Prostate gland (tissue), 2 donors: Measurements from ENCODE around the gene MEIS2. TPM values are rescaled to one million over a fixed set of nuclear protein-coding genes. Genes with fewer than 3 reads are reported as not detected.

ENCODE experiments used
- DNase-seq: peaks from one replicate; pipeline ENCODE4 v3.0.0-alpha.2; 2019; ENCODE audit warnings: low spot score
- H3K27ac ChIP-seq, 2 donors: fragments of 200-600 bp; sonication (generic); 2 replicates each; pipeline ENCODE4 v1.5.1; 2017 to 2019
- H3K27me3 ChIP-seq: fragments of 200-600 bp; sonication (generic); replicated peaks from 2 replicates; pipeline ENCODE4 v1.5.1; 2019; ENCODE audit not compliant: insufficient read depth
- H3K36me3 ChIP-seq, 2 donors: fragments of 200-600 bp; sonication (generic); 1 replicate in 1 of 2; 2 replicates in 1 of 2; pipeline versions ENCODE4 v1.5.1 to v1.8.1; 2017 to 2019
- H3K4me1 ChIP-seq: fragments of 200-600 bp; sonication (generic); replicated peaks from 2 replicates; pipeline ENCODE4 v1.5.1; 2019
- H3K4me3 ChIP-seq, 2 donors: fragments of 200-600 bp; sonication (generic); 2 replicates each; pipeline ENCODE4 v1.5.1; 2017 to 2019
- H3K9me3 ChIP-seq: fragments of 200-600 bp; sonication (generic); 2 replicates; pipeline ENCODE4 v1.5.1; 2017
- POLR2A ChIP-seq: fragments of 450-650 bp; IDR thresholded peaks from one replicate; pipeline ENCODE4 v1.6.1; 2016; ENCODE audit warnings: antibody characterized with exemption, mild to moderate bottlenecking
- POLR2AphosphoS5 ChIP-seq: sonication (generic); formaldehyde crosslinking; IDR thresholded peaks from one replicate; pipeline ENCODE4 v1.6.1; 2017; ENCODE audit warnings: antibody characterized with exemption
- WGBS: methylation state at CpG from one replicate; pipeline ENCODE4 v1.1.5; 2018; 5-methylcytosine and 5-hydroxymethylcytosine counted together
- intact Hi-C: fragments of 100-400 bp; cut with DNase I; formaldehyde crosslinking; loops from one replicate; pipeline ENCODE4 v1.14.2; 2022
- total RNA-seq, 2 donors: library from RNA; depleted of rRNA; stranded (reverse); fragments of >200 nt; gene quantifications; one replicate each; pipeline ENCODE4 v1.1.0, GENCODE V29; 2016
- TF ChIP-seq, protein P1 (sequence below), 4 experiments: fragments of 200-600 bp in 2 of 4; fragments of 450-650 bp in 2 of 4; sonication (generic) in 2 of 4; IDR thresholded peaks; 1 replicate in 3 of 4; 2 replicates in 1 of 4; pipeline ENCODE4 v1.5.1; 2016 to 2019; ENCODE audit warnings: antibody characterized with exemption in 4 of 4, mild to moderate bottlenecking in 2 of 4, moderate library complexity in 2 of 4

The MEIS2 gene
- total RNA-seq, 2 donors from 2014 or later = 53.4 to 73.2 TPM

- Histone ChIP-seq H3K4me1 (no peaks in the 10 kb centered on the region), H3K27me3 (no peaks in the 10 kb centered on the region), H3K27ac (no peak overlapping the region), H3K9me3 (no peaks in the 10 kb centered on the region), H3K4me3 (no peak overlapping the region), H3K36me3 (no peaks in the 10 kb centered on the region)
- DNase-seq = no peak
- intact Hi-C loops = no loop called here
- TF ChIP-seq POLR2AphosphoS5 (no peak), POLR2A (no peak)
- TF ChIP-seq, protein P1, sequence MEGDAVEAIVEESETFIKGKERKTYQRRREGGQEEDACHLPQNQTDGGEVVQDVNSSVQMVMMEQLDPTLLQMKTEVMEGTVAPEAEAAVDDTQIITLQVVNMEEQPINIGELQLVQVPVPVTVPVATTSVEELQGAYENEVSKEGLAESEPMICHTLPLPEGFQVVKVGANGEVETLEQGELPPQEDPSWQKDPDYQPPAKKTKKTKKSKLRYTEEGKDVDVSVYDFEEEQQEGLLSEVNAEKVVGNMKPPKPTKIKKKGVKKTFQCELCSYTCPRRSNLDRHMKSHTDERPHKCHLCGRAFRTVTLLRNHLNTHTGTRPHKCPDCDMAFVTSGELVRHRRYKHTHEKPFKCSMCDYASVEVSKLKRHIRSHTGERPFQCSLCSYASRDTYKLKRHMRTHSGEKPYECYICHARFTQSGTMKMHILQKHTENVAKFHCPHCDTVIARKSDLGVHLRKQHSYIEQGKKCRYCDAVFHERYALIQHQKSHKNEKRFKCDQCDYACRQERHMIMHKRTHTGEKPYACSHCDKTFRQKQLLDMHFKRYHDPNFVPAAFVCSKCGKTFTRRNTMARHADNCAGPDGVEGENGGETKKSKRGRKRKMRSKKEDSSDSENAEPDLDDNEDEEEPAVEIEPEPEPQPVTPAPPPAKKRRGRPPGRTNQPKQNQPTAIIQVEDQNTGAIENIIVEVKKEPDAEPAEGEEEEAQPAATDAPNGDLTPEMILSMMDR (IDR thresholded peaks at IDR 0.05) = no peak
These were observed 133.6 kb downstream of the MEIS2 start for GRCh38 chr15:36966708-36967107.

DNA sequence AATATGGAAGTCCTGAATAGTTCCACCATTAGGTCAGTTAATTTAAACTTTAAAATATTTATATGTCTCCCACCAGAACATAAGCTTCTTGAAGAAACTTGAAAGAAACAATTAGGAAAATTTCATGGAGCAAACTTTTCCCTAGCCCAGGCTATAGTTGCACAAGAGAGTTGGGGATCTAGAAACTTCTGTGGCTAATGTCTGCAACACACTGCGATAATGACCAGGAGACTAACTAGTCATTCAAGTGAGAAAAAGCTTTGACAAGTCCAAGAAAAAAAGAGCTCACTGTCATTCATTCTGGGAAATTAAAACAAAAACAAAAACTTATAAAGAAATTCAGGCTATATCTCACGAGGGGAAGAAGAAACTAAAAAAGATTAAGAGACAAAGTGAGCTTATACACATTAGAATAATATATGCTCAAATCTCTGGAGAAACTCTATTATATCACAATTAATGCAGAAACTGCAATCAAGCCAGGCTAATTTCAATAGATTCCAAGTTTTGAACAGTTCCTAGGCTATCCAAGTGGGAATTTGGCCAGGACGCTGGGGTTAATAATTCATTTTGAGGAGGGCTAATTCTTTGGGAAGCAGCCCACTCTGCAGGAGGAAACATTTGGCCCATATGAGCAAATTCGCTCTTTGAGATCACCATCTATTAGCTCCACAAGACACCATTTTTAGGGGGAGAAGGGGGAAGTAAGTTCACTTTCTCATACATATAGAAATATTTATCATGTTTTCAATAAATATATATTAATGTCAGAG, 134.6 kb downstream of the MEIS2 start:
- H3K4me3 ChIP-seq = no peak overlapping the region
- no peaks in the 10 kb centered on the region for H3K9me3 ChIP-seq
- TF ChIP-seq POLR2A (no peak), POLR2AphosphoS5 (no peak)
- TF ChIP-seq, protein P1 (IDR thresholded peaks at IDR 0.05) = no peak
- H3K4me1 ChIP-seq = no peaks in the 10 kb centered on the region
- H3K27ac ChIP-seq = no peak overlapping the region
- H3K36me3 ChIP-seq = no peaks in the 10 kb centered on the region
- DNase-seq = no peak
- 73% methylated on average over 4 of the region's 4 CpGs for WGBS
- intact Hi-C loops = no loop called here
- no peaks in the 10 kb centered on the region for H3K27me3 ChIP-seq

GRCh38 chr15:36964626-36965025, 135.7 kb downstream of the MEIS2 start:
- TF ChIP-seq, protein P1 (IDR thresholded peaks at IDR 0.05) = no peak
- TF ChIP-seq POLR2A (no peak), POLR2AphosphoS5 (no peak)
- no peaks in the 10 kb centered on the region for H3K4me1 ChIP-seq
- intact Hi-C loops = no loop called here

GRCh38 chr15:36961956-36962355, 138.4 kb downstream of the MEIS2 start:
- no peaks in the 10 kb centered on the region for H3K9me3 ChIP-seq
- no peak for DNase-seq
- H3K4me3 ChIP-seq = no peak overlapping the region
- no peaks in the 10 kb centered on the region for H3K27me3 ChIP-seq
- no peak overlapping the region for H3K27ac ChIP-seq
- no peaks in the 10 kb centered on the region for H3K36me3 ChIP-seq
- TF ChIP-seq POLR2AphosphoS5 (no peak), POLR2A (no peak)
- TF ChIP-seq, protein P1 (IDR thresholded peaks at IDR 0.05) = no peak
- intact Hi-C loops = no loop called here
- 96% methylated on average over 1 of the region's 1 CpG for WGBS
- no peaks in the 10 kb centered on the region for H3K4me1 ChIP-seq

More at GRCh38 chr15:36964626-36965025, 135.7 kb downstream of the MEIS2 start:
- no peak overlapping the region for H3K4me3 ChIP-seq
- H3K9me3 ChIP-seq = no peaks in the 10 kb centered on the region
- no peaks in the 10 kb centered on the region for H3K36me3 ChIP-seq
- DNase-seq = no peak
- no peaks in the 10 kb centered on the region for H3K27me3 ChIP-seq
- H3K27ac ChIP-seq = no peak overlapping the region

DNA sequence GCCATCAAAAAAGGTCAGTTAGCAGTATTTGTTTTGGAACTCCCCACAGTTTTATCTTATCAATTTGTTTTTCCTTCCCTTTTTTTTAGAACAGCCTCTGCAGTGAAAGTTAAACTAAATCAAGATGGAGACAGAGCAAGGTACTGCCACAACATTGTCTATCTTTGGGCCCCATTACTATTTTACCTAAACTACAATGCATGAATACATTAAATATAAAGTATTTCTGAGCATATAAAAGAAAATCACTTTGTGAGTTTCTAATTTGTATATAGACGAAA, 139.5 kb downstream of the MEIS2 start:
- no peak for DNase-seq
- Histone ChIP-seq H3K4me3 (no peak overlapping the region), H3K36me3 (no peaks in the 10 kb centered on the region), H3K9me3 (no peaks in the 10 kb centered on the region), H3K4me1 (no peaks in the 10 kb centered on the region), H3K27me3 (no peaks in the 10 kb centered on the region), H3K27ac (no peak overlapping the region)
- no peak for TF ChIP-seq POLR2A
- TF ChIP-seq, protein P1 (IDR thresholded peaks at IDR 0.05) = no peak
- no peak for TF ChIP-seq POLR2AphosphoS5
- intact Hi-C loops = no loop called here
- WGBS = 93% methylated on average over 1 of the region's 1 CpG
